ENCODE results near the gene CEP70. TPM values are rescaled to one million over a fixed set of nuclear protein-coding genes. Genes with fewer than 3 reads are reported as not detected.

CEP70 gene
- total RNA-seq, 2 donors from 2014 or later = 36.9 to 37.4 TPM

Other genes starting within 250 kb of the CEP70 start
- 10 to 100 TPM in 1 of 2 donors, 1 to 10 TPM in 1; 9.9 to 20.1 TPM for gene MRAS, start 245.7 kb downstream of the CEP70 start, total RNA-seq
- gene ESYT3, start 159.6 kb downstream of the CEP70 start, total RNA-seq = 1 to 10 TPM; 2.0 to 6.0 TPM
- 10 to 100 TPM; 29.3 to 34.0 TPM for gene FAIM, start 14.5 kb upstream of the CEP70 start, total RNA-seq
- 10 to 100 TPM; 40.2 to 50.1 TPM for gene PIK3CB, start 240.7 kb upstream of the CEP70 start, total RNA-seq

Data from body of pancreas (tissue), 2 donors.